Neural progenitor cell (in vitro differentiated cells): ENCODE results near the gene E2F1.

Source experiments
- EZH2 ChIP-seq: fragments of 200-600 bp; sonication (generic); IDR thresholded peaks from 2 replicates; pipeline ENCODE4 v1.6.1; 2017; ENCODE audit warnings: antibody characterized with exemption, mild to moderate bottlenecking, moderate library complexity
- EZH2phosphoT487 ChIP-seq: fragments of 200-600 bp; sonication (generic); IDR thresholded peaks from 2 replicates; pipeline ENCODE4 v1.6.1; 2017; ENCODE audit warnings: antibody characterized with exemption
- TF ChIP-seq, protein P1 (sequence below): fragments of 200-600 bp; sonication (generic); IDR thresholded peaks from 2 replicates; pipeline ENCODE4 v1.5.1; 2017; ENCODE audit warnings: antibody characterized with exemption, mild to moderate bottlenecking

GRCh38 chr20:33667245-33667675, 18.9 kb downstream of the E2F1 start:
- no peak for TF ChIP-seq EZH2
- TF ChIP-seq, protein P1, sequence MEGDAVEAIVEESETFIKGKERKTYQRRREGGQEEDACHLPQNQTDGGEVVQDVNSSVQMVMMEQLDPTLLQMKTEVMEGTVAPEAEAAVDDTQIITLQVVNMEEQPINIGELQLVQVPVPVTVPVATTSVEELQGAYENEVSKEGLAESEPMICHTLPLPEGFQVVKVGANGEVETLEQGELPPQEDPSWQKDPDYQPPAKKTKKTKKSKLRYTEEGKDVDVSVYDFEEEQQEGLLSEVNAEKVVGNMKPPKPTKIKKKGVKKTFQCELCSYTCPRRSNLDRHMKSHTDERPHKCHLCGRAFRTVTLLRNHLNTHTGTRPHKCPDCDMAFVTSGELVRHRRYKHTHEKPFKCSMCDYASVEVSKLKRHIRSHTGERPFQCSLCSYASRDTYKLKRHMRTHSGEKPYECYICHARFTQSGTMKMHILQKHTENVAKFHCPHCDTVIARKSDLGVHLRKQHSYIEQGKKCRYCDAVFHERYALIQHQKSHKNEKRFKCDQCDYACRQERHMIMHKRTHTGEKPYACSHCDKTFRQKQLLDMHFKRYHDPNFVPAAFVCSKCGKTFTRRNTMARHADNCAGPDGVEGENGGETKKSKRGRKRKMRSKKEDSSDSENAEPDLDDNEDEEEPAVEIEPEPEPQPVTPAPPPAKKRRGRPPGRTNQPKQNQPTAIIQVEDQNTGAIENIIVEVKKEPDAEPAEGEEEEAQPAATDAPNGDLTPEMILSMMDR, result no peak
- no peak for TF ChIP-seq EZH2phosphoT487
